HG02642 (cell line): ENCODE results near the gene ST14.
"Not testable (repeated sequence)": the region's sequence is repeated elsewhere in the genome, so short reads cannot be mapped to it uniquely, and the experiment has no call there.

Experiments
- ATAC-seq: cut with Tn5 transposase; IDR thresholded peaks from one replicate; pipeline ENCODE4 v1.9.1; 2021; ENCODE audit warnings: mild to moderate bottlenecking; ENCODE audit not compliant: unreplicated experiment, poor library complexity

Gene ST14

GRCh38 chr11:130181295-130182272 lies 22.0 kb downstream of the ST14 start:
- ATAC-seq = peak; percentile 63

GRCh38 chr11:130183878-130184610 lies 24.5 kb downstream of the ST14 start:
- ATAC-seq = no peak

GRCh38 chr11:130187096-130187495 lies 27.5 kb downstream of the ST14 start:
- no peak for ATAC-seq

GRCh38 chr11:130188047-130188446 lies 28.5 kb downstream of the ST14 start:
- no peak for ATAC-seq

GRCh38 chr11:130188585-130189347 lies 29.2 kb downstream of the ST14 start:
- ATAC-seq = no peak

- ATAC-seq = no peak
Measured at GRCh38 chr11:130189492-130190210, 30.1 kb downstream of the ST14 start.

GRCh38 chr11:130190371-130190881 lies 30.8 kb downstream of the ST14 start:
- ATAC-seq = no peak

- no peak for ATAC-seq
Measured at GRCh38 chr11:130191896-130192295, 32.3 kb downstream of the ST14 start.

GRCh38 chr11:130192845-130193267 lies 33.3 kb downstream of the ST14 start:
- ATAC-seq = no peak

- ATAC-seq = not testable (repeated sequence)
Measured at GRCh38 chr11:130193551-130193950, 34.0 kb downstream of the ST14 start.

GRCh38 chr11:130194241-130195023 lies 34.9 kb downstream of the ST14 start:
- no peak for ATAC-seq

GRCh38 chr11:130197386-130198035 lies 37.9 kb downstream of the ST14 start:
- no peak for ATAC-seq

- no peak for ATAC-seq
Measured at GRCh38 chr11:130198292-130198691, 38.7 kb downstream of the ST14 start.

- ATAC-seq = no peak
Measured at GRCh38 chr11:130198964-130199363, 39.4 kb downstream of the ST14 start.

GRCh38 chr11:130199792-130200191 lies 40.2 kb downstream of the ST14 start:
- ATAC-seq = no peak

- no peak for ATAC-seq
Measured at GRCh38 chr11:130201026-130201425, 41.4 kb downstream of the ST14 start.

GRCh38 chr11:130202009-130202817 lies 42.6 kb downstream of the ST14 start:
- no peak for ATAC-seq
